ENCODE results near the gene LSM3.

The LSM3 gene

GRCh38 chr3:14194865-14195264, 16.2 kb downstream of the LSM3 start:
- DNase-seq = no peak

GRCh38 chr3:14199641-14200040, 21.0 kb downstream of the LSM3 start:
- DNase-seq = no peak

GRCh38 chr3:14200276-14200675, 21.7 kb downstream of the LSM3 start:
- no peak for DNase-seq

GRCh38 chr3:14200841-14201240, 22.2 kb downstream of the LSM3 start:
- no peak for DNase-seq

GRCh38 chr3:14201940-14202684, 23.5 kb downstream of the LSM3 start:
- DNase-seq = no peak

GRCh38 chr3:14202874-14203520, 24.4 kb downstream of the LSM3 start:
- DNase-seq = no peak

- DNase-seq = peak in 52 of 58 donors; percentile 6 to 82 (median 51)
These were observed 25.0 kb downstream of the LSM3 start for GRCh38 chr3:14203521-14204079.

- no peak for DNase-seq
These were observed 26.1 kb downstream of the LSM3 start for GRCh38 chr3:14204515-14205284.

GRCh38 chr3:14206548-14207177, 28.0 kb downstream of the LSM3 start:
- no peak for DNase-seq

- no peak for DNase-seq
These were observed 29.6 kb downstream of the LSM3 start for GRCh38 chr3:14208168-14208567.

GRCh38 chr3:14208977-14209394, 30.4 kb downstream of the LSM3 start:
- DNase-seq = no peak

- no peak for DNase-seq
These were observed 31.1 kb downstream of the LSM3 start for GRCh38 chr3:14209581-14210289.

GRCh38 chr3:14210290-14210688, 31.7 kb downstream of the LSM3 start:
- DNase-seq = no peak

- DNase-seq = no peak
These were observed 32.4 kb downstream of the LSM3 start for GRCh38 chr3:14210843-14211594.

- peak in 2 of 58 donors; percentile 2 to 5 for DNase-seq
These were observed 33.0 kb downstream of the LSM3 start for GRCh38 chr3:14211621-14212020.

- no peak for DNase-seq
These were observed 33.4 kb downstream of the LSM3 start for GRCh38 chr3:14212032-14212431.

GRCh38 chr3:14213066-14213774, 34.6 kb downstream of the LSM3 start:
- no peak for DNase-seq

- no peak for DNase-seq
These were observed 36.1 kb downstream of the LSM3 start for GRCh38 chr3:14214764-14215163.

All from anterior cingulate cortex (tissue), 58 donors.